ENCODE results near the gene ATP8B2.
"Not testable (repeated sequence)": the region's sequence is repeated elsewhere in the genome, so short reads cannot be mapped to it uniquely, and the experiment has no call there.

ATP8B2 gene

DNA sequence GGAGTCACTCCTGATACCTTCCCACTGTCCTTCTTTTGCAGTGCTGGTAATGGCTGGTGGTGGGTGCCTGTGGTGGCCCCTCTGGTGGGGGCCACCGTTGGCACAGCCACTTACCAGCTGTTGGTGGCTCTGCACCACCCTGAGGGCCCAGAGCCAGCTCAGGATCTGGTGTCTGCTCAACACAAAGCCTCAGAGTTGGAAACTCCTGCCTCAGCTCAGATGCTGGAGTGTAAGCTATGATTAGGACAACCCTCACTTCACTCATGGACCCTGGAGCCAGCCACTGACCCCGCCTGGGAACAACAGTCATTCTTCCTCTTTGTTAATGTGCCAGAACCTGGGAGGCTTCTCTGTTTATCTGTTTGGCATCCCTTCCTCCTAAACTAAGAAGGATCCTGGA lies 1.1 kb upstream of the ATP8B2 start:
- no peak for FAIRE-seq

DNA sequence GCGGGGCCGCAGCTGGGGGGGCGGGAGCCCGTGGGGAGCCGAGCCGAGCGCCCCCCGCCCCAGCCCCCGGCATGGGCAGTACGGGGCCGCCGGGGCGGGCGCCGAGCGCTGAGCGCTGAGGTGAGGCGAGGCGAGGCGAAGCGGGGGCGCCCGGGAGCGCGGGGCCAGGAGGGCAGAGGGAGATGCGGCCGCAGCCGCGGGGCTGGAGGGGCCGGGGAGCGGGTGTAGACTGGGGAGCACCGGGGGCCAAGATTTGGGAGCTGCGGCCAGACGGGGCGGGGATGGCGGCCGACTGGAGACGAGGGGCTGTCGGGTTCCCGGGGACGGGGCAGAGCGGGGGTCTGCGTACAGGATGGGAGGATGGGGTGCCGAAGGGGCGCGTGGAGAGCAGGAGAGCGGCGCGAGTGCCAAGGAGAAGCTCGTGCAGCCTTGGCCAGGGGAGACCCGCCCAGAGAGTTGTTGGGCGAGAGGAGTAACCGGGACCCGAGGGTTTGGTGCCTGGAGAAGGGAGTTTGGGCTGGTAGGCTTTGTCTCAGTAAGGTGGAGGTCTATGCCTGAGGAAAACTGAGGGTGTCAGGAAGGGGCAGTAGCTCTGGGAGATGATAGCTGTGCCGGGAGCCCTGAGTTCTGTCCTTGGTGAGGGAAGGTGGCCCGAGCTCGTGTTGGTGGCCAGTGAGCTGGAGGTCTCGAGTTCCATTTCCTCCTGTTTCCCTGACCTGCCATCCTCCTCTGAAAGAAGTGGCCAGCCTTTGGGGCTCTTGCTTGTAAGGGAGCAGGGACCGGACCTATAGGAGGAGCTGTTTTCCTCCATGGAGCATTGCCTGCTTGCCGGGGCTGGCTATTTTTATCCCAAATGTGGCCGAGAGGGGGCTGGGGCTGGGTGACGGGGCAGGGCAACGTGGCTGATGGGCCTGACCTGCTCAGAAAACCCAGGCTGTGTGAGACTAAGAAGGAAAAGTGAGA lies 539 bp downstream of the ATP8B2 start:
- peak; percentile 81 for FAIRE-seq

DNA sequence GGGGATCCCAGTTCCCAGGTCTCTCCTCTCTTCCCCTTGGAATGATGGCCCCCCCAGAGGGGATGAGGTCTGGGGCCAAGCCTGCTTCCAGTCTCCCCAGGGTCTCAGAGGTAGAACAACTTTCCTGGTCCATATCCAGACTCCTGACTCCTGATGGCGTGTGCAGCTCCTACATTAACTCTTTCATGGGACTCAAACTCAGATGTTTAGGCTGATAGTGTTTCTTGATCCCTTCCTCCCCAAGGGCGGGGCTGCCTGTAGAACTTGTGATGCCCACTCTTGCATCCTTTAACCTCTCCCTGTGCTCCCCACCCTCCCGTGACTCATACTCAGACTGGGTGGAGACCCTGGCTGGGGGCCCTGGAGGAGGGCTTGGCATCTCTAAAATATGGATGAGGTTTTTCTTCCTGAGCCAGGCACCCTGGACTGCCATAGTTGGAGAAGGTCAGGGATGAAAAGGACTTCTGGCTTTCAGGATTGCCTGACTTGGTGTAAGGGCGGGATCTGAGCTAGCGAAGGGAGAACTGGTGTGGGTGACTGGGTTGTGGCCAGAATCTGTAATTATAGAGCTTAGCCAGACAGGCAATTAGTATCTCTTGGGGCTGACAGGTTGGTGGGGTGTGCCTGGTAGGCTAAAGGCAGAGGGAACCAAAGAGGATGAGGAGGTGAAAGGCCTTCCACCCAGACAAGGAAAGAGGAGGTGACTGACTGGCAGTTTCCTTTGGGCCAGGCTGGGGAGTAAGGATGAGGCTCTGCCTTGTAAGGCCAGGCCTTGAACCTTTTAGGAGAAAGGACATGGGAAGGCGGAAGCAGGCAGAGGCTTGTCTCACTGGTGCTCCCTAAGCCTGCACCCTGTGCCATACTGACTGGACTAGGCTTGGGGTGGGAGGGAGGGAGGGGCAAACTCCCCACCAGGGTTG lies 1.5 kb downstream of the ATP8B2 start:
- no peak for FAIRE-seq

DNA sequence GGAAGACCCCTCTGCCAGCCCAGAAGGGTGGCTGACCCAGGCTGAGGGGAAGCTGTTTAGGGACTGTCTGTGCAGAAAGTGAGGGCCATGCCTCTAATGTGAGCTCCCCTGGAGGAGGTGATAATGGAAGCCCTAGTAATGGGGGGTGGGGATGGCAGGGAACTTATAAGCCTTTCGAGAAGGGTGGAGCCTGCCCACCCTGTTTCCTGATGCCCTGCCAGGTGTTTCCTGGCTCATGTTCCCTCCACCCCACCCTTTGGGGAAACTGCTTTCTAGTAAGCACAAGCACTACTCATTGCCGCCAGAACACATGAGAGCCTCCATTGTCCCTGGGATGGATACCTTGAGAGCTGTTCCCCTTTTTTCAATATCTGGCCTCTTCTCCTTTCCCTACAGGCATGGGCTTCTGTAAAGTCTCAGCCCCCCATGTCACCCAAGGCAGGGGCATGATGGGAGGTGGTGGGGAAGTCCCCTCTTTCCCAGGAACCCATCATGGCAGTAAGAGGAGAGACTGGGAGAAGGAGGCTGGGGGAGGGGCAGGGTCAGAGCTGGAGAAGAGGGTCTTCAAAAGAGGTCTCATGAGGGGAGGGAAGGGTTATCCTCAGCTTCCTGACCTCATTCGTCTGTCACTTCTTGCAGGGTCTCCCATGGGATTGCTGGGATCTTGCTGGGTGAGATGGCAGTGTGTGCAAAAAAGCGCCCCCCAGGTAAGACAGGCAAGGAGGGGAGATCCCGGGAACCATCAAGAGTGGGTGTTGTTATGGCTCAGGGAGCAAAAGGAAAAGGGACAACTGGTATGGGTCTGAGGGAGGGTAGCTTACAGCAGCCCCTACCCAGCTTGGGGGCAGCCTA lies 2.4 kb downstream of the ATP8B2 start:
- no peak for FAIRE-seq

DNA sequence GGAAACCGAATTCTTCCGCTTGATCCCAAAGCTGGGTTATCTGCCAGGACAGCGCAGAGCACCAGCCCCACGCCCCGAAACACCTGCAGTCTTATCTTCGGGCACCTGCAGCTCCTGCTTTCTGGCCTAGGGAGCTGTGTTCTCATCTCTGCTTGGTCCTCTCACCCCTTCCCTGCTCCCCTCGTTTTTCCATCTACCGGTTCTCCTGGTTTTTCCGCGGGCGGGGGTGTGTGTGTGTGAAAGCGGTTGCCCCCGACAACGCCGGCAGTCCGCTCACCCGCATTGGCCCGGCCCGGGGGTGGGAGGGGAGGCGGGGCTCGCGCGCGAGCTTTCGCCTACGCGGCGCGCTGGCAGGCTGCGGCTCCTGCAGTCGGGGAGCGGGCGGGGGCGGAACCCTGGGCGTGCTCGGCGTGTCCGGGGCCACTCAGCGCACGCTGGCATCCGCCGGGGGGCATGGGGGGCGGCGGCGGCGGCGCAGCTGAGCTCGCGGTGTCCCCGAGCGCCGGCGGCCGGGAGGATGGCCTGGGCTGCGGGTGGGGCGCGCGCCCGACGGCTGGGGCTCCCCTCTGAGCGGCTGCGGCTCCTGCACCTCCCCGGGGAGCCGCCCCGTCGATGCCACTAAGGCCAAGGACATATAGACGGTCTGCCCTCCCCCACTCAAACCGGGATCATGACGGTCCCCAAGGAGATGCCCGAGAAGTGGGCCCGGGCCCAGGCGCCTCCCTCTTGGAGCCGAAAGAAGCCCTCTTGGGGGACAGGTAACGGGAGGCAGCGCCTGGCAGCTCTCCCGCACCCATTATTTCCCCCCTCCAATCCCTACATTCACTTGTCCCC lies 3.2 kb downstream of the ATP8B2 start:
- FAIRE-seq = no peak

DNA sequence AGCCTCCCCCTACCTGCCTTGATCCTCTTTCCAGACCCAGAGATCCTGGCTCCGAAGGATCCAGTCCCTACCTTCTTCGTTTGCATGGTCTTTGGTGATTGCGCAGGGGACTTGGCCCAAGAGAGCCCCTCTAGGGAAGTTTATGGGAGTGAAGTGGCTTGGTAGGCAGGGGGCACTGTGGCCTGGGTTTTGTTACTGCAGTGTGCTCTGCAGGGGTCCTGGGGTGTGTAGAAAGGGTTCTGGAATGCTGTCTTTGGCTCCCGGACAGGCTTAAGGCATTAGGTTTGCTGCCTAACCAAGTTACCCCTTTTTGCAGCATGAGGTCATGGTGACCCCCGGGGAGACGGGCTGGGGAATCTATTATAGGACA lies 3.8 kb downstream of the ATP8B2 start:
- FAIRE-seq = no peak

DNA sequence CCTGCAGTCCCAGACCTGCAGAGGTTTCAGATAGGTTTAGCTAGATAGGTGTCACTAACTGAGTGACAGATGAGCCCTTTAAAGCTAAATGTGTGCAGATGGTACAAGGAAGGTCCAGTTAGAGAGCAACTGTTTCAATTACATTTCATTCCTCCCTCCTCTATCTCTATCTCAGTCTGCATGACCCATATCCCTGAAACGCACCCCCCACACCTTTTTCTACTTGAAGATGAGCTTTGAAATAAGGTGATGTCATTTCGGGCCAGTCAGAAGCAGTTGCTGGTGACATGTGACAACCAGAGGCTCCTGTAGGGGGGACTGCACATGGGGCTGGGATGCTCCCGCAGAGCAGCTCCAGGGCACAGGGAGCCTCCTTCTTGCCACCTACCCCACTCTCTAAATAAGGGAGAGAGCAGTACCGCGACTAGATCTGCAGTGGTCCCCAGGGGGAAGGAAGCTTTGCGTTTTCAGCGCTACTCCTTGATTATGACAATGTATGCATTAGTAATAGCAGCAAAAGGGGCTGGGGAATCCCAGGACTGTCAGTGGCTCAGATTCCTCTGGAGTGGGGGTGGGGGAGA lies 4.3 kb downstream of the ATP8B2 start:
- no peak for FAIRE-seq

DNA sequence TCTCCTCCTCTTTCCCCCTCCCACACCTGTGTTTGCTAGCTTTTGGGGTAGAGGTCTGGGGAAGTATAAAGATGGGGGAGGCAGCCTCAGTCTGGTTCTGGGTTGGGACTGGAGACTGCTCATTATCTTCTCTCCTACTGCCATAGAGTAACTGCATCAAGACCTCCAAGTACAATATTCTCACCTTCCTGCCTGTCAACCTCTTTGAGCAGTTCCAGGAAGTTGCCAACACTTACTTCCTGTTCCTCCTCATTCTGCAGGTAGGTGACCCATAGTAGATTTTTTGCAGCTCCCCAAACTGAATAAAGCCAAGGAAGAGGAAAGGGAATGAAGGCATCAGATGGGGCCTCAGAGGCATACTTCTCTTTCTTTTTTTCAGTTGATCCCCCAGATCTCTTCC lies 5.3 kb downstream of the ATP8B2 start:
- no peak for FAIRE-seq

DNA sequence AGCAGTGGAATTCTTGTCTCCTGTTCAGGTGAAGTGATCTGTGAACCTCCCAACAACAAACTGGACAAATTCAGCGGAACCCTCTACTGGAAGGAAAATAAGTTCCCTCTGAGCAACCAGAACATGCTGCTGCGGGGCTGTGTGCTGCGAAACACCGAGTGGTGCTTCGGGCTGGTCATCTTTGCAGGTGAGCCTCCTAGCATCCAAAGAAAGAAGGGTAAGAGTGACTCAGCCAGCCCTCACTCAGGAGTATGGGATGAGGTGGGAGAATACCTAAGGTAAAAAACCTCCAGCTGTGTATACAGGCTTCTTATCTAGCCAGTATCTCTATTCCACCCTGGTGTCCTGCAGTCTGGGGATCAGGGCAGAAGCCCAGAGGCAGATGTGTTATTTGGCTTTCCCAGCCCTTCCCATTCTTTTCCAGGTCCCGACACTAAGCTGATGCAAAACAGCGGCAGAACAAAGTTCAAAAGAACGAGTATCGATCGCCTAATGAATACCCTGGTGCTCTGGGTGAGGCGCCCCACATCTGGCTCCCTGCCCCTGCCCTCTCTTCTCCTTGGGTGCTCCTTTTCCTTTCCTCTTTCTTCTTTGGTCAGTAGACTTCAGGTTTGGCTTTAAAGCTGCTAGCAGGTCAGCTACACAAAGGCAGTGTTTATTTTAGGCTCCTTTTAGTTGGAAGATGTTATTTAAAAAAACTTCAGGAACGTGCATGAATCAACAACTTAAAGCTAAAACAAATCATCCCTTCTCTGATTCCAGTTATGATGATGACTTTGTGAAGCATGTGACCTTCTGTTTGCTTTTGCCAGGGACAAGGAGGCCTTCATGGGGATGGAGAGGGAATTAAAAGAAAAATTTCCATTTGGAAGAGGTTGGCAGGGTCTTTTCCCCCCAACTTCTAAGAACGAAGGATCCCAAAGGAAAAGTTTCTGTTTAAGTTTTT lies 9.0 kb downstream of the ATP8B2 start:
- FAIRE-seq = no peak

DNA sequence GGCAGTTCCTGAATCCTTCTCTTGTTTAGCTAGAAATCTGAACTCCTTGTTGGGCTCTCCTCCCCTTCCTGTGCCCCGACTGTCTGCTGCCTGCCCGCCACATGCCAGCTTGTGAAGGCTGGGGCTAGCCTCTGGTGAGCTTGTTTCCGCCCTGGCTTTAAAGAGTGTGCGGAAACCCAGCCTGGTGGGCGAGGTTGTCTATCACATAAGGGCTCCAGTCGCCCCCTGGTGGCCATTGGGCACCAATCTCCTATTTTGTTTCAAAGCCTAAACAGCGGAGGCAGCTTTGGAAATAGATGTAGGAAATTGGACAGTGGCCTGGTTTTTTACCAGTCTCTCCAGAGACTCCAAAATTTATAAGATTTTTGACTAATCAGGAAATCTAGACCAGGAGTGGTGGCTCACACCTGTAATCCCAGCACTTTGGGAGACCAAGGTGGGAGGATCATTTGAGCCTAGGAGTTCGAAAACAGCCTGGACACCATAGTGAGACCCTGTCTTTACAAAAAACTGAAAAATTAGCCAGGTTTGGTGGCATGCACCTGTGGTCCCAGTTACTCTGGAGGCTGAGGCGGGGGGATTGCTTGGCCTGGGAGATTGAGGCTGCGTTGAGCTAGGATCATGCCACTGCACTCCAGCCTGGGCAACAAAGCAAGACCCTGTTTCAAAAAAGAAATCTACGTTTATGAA lies 9.8 kb downstream of the ATP8B2 start:
- FAIRE-seq = peak; percentile 67

DNA sequence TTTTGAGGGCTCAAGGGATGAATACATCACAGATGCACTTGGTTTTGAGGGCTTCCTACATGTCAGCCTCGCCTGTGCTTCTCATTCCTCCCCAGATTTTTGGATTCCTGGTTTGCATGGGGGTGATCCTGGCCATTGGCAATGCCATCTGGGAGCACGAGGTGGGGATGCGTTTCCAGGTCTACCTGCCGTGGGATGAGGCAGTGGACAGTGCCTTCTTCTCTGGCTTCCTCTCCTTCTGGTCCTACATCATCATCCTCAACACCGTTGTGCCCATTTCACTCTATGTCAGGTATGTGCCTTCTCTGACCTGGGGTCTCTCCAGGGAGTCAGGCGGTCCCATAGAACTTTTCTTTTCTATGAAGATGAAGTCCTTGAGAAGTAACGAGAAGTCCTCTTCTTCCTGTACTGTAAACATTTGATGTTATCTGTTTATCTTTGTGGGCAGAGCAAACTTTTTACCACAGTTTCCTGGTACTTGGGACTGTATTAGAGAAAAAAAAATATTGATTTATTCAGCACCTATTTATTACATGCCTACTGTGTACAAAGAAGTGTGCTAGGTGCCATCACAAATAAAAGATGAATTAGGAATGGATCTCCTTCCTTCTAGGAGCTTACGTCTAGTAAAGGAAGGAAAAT lies 12.0 kb downstream of the ATP8B2 start:
- FAIRE-seq = no peak

DNA sequence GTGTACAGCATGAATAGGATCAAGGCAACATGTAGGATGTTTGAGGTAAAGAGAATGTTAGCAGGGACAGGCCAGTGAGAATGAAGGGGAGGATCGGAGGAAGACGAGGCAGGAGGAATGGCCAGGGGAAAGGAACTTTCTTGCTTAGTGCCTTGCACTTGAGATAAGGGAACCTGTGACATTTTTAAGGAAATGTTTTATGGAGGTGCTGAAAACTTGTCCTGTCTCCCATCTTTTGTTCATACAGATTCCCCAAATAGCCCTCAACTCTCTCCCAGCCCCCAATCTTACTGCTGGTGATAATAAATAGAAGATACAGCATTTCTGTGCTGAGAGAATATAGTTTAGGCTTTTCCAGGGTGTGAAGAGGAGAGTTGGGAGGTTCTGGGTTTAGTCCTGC lies 13.6 kb downstream of the ATP8B2 start:
- FAIRE-seq = no peak

DNA sequence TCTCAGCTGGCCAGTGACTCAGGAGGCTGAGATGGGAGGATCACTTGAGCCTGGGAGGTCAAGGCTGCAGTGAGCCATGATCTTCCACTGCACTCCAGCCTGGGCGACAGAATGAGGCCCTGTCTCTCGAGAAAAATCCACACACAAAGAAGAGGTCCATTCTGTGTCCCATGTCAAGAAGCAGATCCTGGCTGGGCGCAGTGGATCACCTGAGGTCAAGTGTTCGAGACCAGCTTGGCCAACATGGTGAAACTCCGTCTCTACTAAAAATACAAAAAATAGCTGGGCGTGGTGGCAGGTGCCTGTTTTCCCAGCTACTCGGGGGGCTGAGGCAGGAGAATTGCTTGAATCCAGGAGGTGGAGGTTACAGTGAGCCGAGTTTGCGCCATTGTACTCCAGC lies 16.0 kb downstream of the ATP8B2 start:
- FAIRE-seq = not testable (repeated sequence)

DNA sequence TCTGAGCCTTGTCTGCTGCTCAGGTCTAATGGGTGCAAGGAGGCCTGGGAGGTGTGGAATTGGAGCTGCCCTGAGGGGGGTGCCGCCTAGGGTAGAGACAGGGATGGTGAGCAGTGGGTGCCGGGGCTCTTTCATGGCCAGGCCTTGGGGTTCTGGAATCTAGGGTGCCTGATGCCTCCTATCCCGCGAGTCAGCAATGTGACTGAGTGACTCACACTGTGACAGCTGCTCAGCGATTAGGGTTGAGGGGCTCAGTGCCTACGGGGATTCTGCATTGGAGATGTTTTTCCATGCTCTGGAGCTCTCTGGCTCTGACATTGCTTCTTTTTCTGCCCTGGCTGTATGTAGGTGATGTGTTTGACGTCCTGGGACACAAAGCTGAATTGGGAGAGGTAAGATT lies 16.8 kb downstream of the ATP8B2 start:
- FAIRE-seq = no peak

DNA sequence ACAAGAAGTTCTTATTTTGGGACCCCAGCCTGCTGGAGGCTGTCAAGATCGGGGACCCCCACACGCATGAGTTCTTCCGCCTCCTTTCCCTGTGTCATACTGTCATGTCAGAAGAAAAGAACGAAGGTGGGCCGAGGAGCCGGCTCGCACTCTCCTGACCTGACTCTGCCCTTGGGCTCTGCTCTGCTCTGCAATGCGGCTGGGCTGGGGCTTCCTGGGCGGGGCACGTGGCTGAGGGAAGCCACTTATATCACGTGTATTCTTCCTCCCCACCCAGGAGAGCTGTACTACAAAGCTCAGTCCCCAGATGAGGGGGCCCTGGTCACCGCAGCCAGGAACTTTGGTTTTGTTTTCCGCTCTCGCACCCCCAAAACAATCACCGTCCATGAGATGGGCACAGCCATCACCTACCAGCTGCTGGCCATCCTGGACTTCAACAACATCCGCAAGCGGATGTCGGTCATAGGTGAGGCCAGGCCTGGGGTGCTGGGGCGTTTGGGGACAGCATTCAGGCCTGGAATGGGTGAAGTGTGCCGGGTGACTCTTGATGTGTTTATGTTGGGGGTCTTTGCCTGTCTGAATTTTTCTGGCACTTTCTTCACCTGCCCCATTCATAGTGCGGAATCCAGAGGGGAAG lies 17.6 kb downstream of the ATP8B2 start:
- no peak for FAIRE-seq

DNA sequence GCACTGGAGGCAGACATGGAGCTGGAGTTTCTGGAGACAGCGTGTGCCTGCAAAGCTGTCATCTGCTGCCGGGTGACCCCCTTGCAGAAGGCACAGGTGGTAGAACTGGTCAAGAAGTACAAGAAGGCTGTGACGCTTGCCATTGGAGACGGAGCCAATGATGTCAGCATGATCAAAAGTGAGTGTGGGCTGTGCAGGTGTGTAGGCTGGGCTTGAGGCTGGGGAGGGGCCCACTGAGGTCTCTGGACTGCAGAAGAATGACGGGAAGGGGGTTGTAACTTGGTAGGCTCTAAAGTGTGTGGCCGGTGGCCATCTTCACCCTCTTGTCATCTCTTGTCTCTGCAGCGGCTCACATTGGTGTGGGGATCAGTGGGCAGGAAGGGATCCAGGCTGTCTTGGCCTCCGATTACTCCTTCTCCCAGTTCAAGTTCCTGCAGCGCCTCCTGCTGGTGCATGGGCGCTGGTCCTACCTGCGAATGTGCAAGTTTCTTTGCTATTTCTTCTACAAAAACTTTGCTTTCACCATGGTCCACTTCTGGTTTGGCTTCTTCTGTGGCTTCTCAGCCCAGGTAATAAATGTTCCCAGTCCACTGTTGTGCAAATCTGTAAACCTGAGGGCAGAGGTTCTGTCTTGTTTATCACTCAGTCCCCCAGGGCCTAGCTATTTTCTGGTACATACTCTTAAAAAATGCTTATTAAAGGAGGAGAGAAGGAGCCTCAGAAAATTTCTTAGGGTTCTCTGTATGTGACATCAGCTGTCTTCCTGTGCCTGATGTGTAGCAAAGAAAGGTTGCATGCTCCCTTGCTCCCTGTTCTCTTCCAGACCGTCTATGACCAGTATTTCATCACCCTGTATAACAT lies 19.9 kb downstream of the ATP8B2 start:
- FAIRE-seq = no peak

DNA sequence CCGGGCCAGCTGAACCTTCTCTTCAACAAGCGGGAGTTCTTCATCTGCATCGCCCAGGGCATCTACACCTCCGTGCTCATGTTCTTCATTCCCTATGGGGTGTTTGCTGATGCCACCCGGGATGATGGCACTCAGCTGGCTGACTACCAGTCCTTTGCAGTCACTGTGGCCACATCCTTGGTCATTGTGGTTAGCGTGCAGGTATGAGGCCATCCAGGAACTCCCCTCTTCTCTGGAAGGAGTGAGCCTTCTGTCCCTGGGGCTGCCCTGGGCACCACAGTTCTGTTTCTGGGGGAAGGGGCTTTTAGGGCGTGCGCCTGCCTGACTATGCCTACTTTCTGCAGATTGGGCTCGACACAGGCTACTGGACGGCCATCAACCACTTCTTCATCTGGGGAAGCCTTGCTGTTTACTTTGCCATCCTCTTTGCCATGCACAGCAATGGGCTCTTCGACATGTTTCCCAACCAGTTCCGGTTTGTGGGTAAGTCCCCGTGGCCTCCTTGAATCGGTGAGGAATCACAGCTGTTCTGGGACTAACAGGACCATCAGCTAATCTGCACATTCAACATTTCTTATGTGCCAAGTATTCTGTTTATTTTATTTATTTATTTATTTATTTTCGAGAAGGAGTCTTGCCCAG lies 21.1 kb downstream of the ATP8B2 start:
- FAIRE-seq = no peak

Data from G401.6 (cell line).